ENCODE measurements around the gene ADAMTS10. TPM values are rescaled to one million over a fixed set of nuclear protein-coding genes. Genes with fewer than 3 reads are reported as not detected.
"Not testable (repeated sequence)": the region's sequence is repeated elsewhere in the genome, so short reads cannot be mapped to it uniquely, and the experiment has no call there.

ADAMTS10 gene
- total RNA-seq, 1 experiment from 2014 or later = not detected

DNA sequence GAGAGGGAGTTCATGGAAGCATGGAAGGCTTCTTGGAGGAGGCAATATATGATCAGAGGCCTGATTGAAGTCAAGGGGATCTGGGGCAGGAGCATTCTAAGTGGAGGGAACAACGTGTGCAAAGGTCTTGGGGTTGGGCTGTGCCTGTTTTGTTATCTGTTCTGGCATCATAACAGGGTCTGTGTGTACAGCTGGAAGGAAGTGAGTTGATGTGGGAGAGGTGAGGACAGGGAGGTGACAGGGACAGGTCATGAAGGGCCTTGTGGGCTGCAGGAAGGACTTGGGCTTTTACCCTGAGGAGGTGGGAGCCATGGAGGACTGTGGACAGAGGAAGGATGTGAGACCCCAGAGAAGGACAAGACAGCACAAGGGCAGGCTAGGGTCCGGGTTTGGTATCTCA lies 18.7 kb upstream of the ADAMTS10 start:
- DNase-seq (ENCODE audit: low read depth) = no peak

DNA sequence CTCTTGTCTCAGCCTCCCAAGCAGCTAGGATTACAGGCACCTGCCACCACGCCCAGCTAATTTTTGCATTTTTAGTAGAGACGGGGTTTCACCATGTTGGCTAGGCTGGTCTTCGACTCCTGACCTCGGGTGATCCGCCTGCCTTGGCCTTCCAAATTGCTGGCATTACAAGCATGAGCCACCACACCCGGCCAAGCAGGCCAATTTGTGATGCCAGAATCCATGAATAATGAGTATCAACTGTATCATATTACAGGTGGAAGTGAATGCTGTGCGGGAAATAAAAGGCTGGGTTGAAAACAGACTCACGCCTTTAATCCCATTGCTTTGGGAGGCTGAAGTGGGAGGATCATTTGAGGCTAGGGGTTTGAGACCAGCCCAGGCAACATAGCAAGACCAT lies 16.3 kb upstream of the ADAMTS10 start:
- DNase-seq (ENCODE audit: low read depth) = no peak

DNA sequence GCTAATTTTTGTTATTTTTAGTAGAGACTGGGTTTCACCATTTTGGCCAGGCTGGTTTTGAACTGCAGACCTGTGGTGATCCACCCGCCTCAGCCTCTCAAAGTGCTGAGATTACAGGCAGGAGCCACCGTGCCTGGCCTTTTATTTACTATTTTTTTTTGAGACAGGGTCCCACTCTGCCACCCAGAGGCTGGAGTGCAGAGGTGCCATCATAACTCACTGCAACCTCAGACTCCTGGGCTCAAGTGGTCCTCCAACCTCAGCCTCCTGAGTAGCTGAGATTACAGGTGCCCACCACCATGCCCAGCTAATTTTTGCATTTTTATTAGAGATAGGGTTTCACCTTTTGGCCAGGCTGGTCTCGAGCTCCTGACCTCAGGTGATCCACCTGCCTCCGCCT lies 12.4 kb upstream of the ADAMTS10 start:
- not testable (repeated sequence) for DNase-seq (ENCODE audit: low read depth)

DNA sequence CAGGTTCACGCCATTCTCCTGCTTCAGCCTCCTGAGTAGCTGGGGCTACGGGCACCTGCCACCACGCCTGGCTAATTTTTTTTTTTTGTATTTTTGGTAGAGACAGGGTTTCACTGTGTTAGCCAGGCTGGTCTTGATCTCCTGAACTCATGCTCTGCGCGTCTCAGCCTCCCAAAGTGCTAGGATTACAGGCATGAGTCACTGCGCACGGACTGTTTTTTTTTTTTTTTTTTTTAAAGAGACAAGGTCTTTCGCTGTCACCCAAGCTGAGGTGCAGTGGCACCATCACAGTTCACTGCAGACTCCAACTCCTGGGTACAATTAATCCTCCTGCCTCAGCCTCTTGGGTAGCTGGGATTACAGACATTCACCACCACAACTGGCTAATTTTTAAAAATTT lies 8.2 kb upstream of the ADAMTS10 start:
- peak; percentile 28 for DNase-seq (ENCODE audit: low read depth)

DNA sequence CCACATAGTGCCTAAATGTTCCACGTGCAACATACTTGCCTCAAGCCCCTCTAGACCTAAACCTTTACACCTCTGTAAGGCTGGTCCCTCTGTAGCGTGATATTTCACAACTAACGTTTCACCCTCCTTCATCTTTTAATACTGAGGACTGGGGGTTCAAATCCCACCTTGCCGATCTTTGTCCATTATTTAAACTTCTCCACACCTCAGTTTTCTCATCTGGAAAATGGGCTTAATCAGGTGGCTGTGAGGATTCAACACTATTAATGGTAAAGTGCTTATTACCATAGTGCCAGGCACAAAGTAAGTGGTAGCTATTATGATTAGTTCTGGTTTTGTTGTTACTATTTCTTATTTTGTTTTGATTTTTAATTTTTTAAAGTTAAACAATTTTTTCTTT lies 7.5 kb upstream of the ADAMTS10 start:
- no peak for DNase-seq (ENCODE audit: low read depth)

DNA sequence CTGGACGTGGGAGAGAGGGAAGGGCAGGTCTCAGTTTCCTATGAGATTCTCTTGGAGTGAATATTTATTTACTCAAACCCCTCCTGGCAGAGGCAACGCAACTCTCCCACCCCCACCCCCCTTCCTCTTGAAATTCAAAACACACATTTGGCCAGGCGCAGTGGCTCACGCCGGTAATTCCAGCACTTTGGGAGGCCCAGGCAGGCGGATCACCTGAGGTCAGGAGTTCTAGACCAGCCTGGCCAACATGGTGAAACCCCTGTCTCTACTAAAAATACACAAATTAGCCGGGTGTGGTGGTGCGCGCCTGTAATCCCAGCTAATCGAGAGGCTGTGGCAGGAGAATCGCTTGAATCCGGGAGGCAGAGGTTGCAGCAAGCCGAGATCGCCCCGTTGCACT lies 6.8 kb upstream of the ADAMTS10 start:
- not testable (repeated sequence) for DNase-seq (ENCODE audit: low read depth)

DNA sequence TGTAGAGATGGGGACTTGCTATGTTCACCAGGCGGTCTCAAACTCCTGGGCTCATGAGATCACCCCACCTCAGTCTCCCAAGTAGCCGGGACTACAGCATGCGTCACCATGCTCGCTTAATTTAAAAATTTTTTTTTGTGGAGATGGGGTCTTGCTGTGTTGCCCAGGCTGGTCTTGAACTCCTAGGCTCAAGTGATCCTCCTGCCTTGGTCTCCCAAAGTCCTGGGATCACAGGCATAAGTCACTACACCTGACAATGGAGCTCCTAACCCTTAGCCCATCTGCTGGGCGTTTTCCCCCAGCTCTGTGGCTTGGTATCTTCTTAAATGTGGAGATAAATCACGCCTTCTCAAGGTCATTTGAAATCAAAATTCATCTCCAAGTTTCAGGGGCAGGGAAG lies 6.3 kb upstream of the ADAMTS10 start:
- DNase-seq (ENCODE audit: low read depth) = no peak

DNA sequence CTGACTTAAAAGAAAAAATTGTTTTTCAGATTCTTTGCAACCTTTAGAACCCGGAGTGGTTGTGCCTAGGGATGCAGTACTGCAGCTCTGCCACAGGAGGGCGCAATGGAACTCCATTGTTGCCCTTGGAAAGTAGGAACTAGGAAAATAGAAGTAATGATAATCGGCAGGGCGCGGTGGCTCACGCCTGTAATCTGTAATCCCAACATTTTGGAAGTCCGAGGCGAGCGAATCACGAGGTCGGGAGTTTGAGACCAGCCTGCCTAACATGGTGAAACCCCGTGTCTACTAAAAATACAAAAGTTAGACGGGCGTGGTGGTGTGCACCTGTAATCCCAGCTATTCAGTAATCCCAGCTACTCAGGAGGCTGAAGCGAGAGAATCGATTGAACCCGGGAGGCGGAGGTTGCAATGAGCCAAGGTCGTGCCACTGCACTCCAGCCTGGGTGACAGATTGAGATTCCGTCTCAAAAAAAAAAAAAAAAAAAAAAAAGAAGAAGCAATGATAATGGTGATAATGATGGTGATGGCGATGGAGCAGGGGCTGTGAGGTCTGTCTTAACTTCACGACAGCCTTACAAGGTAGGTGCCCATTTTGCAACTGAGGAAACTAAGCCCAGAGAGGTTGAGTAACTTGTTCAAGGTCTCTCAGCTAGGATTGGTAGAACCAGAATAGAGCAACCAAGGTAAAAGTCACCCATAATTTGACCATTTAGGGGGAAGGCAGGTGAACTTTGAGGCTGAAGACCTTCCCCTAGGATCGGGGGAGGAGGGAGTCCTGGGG lies 5.5 kb upstream of the ADAMTS10 start:
- peak; percentile 15 for DNase-seq (ENCODE audit: low read depth)

DNA sequence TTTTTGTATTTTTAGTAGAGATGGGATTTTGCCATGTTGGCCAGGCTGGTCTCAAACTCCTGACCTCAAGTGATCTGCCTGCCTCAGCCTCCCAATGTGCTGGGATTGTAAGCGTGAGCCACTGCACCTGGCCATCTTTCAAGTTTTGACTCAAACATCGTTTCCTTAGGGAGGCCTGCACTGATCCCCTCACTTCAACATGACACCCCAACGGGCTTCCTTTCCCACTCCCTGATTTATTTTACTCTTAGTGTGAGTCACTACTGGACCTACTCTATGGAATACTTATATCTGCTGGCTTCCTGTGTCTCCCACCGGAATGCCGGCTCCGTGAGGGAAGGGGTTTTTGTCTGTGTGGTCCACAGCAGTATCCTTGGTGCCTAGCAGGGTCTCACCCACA lies 4.5 kb upstream of the ADAMTS10 start:
- DNase-seq (ENCODE audit: low read depth) = no peak

DNA sequence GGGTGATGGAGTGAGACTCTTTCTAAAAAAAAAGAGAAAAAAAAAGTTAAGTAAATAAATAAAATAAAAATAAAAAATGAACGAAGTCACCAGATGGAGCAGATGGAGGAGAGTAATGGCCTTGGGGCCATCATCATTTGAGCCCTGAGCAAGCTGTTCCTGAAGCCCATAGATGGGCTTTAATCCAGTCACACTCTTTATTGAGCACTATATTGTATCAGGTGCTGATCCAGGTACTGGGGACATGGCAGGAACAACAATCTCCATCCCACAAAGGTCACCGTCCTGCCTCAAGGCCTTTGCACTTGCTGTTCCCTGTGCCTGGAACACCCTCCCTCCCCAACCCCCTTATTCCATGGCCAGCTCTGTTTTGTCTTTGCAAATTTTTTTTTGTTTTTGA lies 3.9 kb upstream of the ADAMTS10 start:
- DNase-seq (ENCODE audit: low read depth) = no peak

DNA sequence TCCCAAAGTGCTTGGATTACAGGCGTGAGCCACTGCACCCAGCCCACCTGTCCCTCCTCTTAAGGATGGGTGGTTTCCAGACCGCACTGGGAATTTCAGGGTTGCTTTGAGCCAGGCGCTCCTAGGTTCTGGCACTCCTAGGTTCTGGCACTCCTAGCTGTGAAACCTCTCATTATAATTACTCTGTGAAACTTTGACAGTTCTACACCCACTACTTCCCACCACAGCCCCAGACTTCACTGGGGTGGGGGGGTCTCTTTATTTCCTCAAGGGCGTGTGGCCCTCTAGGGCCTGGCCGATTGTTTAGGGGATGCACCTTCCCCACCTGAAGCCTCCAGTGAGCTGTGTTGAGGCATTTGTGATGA lies 2.3 kb upstream of the ADAMTS10 start:
- no peak for DNase-seq (ENCODE audit: low read depth)

DNA sequence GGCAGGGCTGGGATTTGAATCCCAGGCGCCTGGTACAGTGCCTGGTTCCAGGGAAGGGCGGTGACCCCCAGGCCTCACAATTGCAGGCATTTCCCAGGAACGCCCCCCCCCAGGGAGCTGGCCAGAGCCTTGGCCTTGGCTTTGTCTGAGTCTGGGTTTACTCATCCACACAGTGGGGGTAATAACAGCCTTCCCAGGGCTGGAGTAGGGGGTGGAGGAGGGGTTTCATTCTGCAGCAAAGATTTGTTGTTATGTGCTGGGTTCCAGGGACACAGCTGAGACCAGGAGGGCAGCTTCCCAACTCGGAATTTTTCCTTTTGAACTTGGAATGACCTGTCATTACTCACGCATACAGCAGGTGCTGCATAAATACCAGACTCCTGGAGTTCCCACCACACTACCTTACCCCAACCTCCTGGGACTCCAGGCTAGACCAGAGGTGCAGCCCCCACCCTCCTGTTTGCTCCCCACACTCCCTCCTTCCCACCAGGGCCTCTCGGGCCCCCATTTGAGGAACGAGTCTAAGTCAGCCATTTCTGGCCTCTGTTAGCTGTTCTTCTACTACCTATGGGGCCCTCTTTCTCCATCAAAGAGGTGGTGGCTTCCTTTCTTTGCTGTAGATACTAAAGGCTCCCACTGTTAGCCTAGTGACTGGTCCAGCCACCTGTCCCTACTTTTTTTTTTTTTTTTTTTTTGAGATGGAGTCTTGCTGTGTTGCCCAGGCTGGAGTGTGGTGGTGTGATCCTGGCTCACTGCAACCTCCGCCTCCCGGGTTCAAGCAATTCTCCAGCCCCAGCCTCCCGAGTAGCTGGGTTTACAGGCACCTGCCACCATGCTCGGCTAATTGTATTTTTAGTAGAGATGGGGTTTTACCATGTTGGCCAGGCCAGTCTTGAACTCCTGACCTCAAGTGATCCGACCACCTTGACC lies 1.6 kb upstream of the ADAMTS10 start:
- DNase-seq (ENCODE audit: low read depth) = peak; percentile 41

DNA sequence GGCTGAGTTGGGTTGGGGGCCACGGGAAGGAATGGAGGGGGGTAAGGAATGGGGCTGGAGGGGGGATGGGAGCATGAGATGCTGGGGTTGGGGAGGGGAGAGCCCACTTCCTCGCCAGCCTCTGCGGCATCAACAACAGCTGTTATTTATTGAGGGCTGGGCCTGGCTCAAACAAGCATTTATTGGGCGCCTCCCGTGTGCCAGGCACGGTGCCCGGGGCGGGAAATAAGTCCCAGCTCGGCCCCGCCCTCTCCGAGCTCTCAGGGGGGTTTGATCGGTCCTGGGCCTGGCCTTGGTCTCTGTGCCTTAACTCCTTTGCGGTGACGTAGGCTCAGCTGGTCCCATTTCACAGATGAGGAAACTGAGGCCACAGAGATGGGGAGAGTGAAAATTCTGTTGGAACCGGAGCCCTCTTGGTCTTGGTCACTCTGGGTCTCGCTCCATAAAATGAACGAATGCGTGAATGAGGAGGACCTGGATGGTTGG lies 919 bp upstream of the ADAMTS10 start:
- DNase-seq (ENCODE audit: low read depth) = no peak

DNA sequence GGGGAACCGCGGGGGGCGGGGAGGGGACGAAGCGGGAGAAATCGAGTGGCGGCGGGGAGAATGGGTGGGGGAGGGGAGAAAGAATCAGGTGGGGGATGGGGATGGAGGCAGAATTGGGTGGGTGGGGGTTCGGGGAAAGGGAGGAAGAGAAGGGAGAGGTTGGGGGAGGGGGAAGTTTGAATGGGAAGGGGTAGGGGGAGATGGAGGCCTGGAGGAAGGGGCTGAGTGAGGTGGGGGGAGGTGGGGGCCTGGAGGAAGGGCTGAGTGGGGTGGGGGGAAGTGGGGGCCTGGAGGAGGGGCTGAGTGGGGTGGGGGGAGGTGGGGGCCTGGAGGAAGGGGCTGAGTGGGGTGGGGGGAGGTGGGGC lies 403 bp upstream of the ADAMTS10 start:
- no peak for DNase-seq (ENCODE audit: low read depth)

DNA sequence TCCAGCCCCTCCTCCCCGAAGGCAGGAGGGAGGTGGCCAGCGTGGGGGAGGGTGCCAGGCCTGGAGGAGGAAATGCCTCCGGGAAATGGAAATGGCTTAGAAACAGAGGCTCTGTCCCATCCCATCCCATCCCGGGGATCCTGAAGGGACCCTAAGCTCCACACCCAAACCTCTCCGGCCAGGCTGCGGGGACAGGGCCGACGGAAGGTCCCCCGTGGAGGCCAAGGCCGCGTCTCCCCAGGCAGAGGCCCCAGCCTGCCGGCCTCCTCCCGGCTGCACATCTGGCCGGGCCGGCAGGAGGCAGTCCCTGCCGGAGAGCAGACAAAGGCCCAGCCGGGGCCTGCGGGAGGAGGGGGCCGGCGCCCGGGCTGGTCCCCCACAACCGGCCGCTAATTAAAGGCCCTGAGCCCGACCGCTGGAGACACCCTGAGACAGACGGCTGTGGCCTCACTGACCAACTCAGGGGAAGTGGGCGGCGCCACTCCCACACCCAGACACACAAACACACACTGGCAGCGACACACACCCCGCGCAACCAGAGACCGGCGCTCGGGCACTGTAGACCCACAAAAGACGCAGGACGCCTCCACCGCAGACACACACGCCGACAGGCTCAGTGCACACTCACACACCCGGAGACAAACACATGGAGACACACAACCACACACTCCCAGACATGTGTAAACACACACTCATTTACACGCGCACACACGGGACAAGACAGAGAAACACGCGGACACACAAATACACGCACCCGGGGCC lies 1.1 kb downstream of the ADAMTS10 start:
- no peak for DNase-seq (ENCODE audit: low read depth)

DNA sequence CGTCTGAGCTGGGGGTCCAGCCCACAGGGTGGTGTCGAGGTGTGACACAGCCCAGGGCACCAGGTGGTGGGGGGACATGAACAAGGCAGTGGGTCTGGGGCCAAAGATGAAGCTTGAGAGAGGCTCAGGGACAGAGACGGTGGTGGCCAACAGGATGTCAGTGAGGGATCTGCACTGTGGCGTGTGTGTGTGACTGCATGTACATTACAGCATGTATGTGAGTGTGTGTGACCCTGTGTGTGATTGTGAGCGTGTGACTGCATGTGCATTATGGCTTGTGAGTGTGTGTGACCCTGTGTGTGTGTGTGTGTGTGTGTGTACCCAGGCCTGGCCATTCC lies 1.6 kb downstream of the ADAMTS10 start:
- no peak for DNase-seq (ENCODE audit: low read depth)

DNA sequence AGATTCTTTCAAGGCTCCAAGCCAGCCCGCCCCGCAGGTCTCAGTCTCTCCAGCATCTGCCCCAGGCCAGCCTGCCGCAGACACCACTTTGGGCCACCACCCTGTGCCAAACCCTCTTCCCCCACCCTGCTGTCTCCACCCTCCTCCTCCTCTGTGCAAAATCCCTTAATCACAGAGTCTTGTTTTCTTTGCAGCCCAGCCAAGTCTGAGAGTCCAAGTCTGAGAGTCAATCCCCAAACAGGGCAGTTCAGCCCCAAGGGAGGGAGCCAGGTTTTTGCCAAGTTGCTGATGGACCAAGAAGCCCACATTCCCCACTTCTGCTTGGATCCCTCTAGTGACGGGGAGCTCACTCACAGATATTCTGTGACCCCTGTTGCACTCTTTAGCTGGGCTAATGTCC lies 3.1 kb downstream of the ADAMTS10 start:
- no peak for DNase-seq (ENCODE audit: low read depth)

DNA sequence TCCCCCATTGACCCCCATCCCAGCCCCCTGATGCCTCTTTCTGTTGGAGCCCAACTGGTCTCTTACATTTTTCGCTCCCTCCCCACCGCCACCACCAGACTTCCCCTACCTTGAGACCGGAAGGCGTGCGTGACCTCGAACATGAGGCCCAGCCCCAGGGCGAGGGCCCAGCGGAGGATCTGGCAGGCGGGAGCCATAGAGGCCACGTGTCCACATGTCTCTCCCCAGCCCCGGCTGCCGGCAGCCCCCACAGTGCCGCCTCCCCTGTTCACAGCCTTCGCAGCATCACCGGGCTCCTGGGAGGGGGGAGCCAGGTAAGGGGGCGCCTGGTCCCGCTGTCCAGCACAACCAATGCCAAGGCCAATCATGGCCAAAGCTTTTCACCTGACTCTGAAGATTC lies 5.0 kb downstream of the ADAMTS10 start:
- DNase-seq (ENCODE audit: low read depth) = no peak

DNA sequence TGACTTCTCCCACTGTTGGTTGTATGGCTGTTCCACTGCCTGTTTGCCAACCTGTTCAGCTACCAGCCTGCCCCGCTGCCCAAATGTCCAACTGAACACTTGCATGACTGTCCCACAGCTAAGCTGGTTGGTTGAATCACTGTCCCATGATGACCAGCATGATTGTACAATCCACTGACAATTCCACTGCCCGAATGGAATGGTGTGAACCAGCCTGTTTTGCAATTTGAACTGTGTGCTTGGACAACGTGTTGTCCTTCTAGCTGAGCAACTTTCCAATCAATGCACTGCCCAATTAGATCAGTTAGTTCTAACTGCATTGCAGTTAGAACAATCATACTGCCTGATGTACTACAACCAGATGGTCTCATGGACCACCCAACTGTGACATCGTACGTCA lies 8.7 kb downstream of the ADAMTS10 start:
- no peak for DNase-seq (ENCODE audit: low read depth)

DNA sequence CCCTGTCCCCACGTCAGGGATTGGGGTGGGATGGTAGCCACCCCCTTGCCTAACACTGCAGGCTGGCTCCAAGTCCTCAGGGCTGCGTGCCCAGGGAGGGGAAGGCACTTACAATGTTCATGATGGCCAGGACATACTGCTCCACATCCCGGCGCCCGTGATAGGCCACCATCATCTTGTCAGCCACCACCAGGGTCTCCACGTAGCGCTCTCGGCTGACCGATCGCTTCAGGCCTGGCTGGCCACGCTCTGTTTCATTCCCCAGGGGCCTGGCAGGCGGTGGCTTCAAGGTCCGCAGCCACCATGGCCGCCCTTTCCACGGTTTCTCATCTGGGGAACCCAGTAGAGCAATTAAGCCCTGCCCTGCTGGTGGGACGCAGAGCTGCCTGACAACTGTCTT lies 9.7 kb downstream of the ADAMTS10 start:
- no peak for DNase-seq (ENCODE audit: low read depth)

DNA sequence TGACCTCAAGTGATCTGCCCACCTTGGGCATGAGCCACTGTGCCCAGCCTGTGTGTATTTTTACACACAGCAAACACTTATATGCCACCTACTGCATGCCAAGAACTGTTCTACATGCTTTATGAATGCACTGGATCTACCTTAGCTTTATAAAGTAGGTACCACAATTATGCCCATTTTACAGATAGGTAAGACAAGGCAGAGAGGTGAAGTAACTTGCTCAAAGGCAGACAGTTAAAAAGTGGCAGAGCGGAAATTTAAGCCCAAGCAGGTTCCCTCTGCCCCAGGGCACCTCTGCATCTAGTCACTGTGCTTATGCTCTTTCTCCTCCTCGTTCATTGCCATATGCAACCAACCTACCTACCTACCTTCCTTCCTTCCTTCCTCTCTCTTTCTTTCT lies 10.5 kb downstream of the ADAMTS10 start:
- no peak for DNase-seq (ENCODE audit: low read depth)

DNA sequence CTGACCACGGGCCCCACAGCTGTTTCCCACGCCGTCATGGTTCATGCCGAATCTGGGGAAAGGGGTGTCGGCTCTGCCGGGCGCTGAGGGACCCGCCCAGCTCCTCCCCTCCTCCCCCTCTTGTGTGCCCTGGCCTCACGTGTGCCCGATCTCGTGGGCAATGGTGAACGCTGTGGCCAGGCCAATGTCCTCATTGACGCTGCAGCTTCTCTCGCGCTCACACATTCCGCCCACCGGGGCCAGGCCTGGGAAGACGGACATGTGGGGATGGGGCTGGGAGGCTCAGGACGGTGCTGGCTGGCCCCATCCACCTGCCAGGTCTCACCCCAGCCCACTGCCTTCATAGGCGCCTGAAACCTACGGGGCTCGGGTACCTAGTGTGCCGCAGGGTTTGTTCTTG lies 14.3 kb downstream of the ADAMTS10 start:
- DNase-seq (ENCODE audit: low read depth) = no peak

All from HT1080 (cell line).